ENCODE data around the gene LRRC1. TPM values are rescaled to one million over a fixed set of nuclear protein-coding genes. Genes with fewer than 3 reads are reported as not detected.

Gene LRRC1
- total and polyA plus RNA-seq, 2 of the 13 experiments (the other 11 are each of a cell fraction or from before 2014, with no cell fraction given): 15.6 to 27.7 TPM

DNA sequence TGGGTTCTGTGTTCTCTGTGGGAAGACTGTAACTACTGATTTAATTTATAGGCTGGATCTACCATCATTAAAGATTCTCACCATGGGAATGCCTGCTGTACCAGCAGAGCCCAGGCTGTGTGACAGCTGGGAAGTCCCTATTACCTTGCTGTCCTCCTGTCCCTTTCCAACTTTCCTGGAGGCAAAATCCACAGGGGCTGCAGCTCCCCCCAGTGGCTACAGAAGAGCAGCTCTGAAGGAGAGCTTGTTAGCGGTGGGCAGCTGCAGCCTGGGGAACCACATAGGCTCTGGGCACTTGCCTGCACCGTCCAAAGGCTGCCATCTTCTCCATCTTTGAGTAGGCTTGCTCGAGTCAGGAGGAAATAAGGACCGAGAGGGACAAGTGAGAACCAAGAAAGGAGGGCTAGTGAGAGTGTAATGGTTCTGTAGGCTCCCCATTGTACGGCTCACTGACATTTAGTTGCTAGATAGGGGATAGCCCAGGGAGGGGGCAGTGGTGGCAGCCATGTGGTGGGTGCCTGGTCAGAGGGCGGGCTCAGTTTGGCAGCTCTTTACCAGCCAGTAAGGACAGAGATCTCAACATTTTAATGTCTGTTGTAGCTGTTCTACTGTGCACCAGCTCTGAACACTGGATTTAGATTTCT lies 161.4 kb downstream of the LRRC1 start (continued):
- peak; percentile 76 for TF ChIP-seq HNF1B (CRISPR knock-in tag; IDR thresholded peaks at IDR 0.05)
- peak; percentile 27; the same call in 1 of the 2 replicates for TF ChIP-seq SOX5 (CRISPR knock-in tag; IDR thresholded peaks at IDR 0.05; ENCODE audit: borderline replicate concordance)
- TF ChIP-seq KDM5A (IDR thresholded peaks at IDR 0.05; ENCODE audit: borderline replicate concordance, low read length): no peak
- TF ChIP-seq ZNF580 (CRISPR knock-in tag; IDR thresholded peaks at IDR 0.05; ENCODE audit: borderline replicate concordance, low read depth): peak; percentile 81; the same call in 1 of the 2 replicates
- TF ChIP-seq MXD3 (CRISPR knock-in tag; IDR thresholded peaks at IDR 0.05): no peak
- no peak for TF ChIP-seq ZNF691 (CRISPR knock-in tag; IDR thresholded peaks at IDR 0.05; ENCODE audit: borderline replicate concordance, low read depth)
- no peak for TF ChIP-seq HNRNPH1 (optimal IDR thresholded peaks at IDR 0.05; ENCODE audit: low read depth, low read length)
- no peak for TF ChIP-seq ZNF740 (CRISPR knock-in tag; IDR thresholded peaks at IDR 0.05)
- TF ChIP-seq ZNF264 (CRISPR knock-in tag; IDR thresholded peaks at IDR 0.05): no peak
- no peak for TF ChIP-seq GRHL1 (CRISPR knock-in tag; conservative IDR thresholded peaks at IDR 0.05)
- TF ChIP-seq ZHX1 (CRISPR knock-in tag; IDR thresholded peaks at IDR 0.05; ENCODE audit: low read depth): no peak
- peak; percentile 40; the same call in 1 of the 2 replicates for TF ChIP-seq RXRB (CRISPR knock-in tag; IDR thresholded peaks at IDR 0.05; ENCODE audit: borderline replicate concordance)
- TF ChIP-seq SAFB2 (CRISPR knock-in tag; IDR thresholded peaks at IDR 0.05; ENCODE audit: borderline replicate concordance, low read depth): no peak
- TF ChIP-seq ZNF766 (CRISPR knock-in tag; IDR thresholded peaks at IDR 0.05; ENCODE audit: borderline replicate concordance): peak; percentile 48; the same call in 1 of the 2 replicates
- TF ChIP-seq ZNF550 (CRISPR knock-in tag; IDR thresholded peaks at IDR 0.05; ENCODE audit: borderline replicate concordance): no peak
- no peak for TF ChIP-seq ZNF256 (CRISPR knock-in tag; conservative IDR thresholded peaks at IDR 0.05)
- 0 out of 2 replicates have a peak, but pooled peaks have one; percentile 46 for TF ChIP-seq ZBTB33 (CRISPR knock-in tag; IDR thresholded peaks at IDR 0.05)
- TF ChIP-seq MED13 (CRISPR knock-in tag; IDR thresholded peaks at IDR 0.05): no peak

All from HepG2 (cell line).